ENCODE results near the gene CPLX3.

DNA sequence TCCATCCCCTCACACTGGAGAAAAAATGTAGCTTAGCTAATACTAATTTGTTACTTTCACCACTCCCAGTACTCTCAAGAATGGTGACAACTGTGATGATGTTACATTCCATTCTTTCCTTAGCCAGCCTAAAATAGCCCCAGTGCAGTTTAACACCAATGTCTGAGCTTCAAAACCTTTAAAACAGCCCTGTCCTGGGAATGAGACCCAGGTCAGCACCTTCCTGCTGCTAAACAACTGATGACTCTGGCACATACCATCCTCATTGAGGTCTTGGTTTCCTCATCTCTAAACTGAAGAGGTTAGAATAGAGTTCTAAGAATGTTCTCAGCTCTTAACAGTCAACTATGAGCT, 42.9 kb downstream of the CPLX3 start:
- TF ChIP-seq SIN3A (IDR thresholded peaks at IDR 0.05; ENCODE audit: borderline replicate concordance, insufficient read depth, low read length) (no peak), POLR2AphosphoS5 (IDR thresholded peaks at IDR 0.05; ENCODE audit: low read depth, low read length) (no peak), TAF1 (IDR thresholded peaks at IDR 0.05; ENCODE audit: borderline replicate concordance, insufficient read depth, low read length) (no peak), FOXP2 (optimal IDR thresholded peaks at IDR 0.05; ENCODE audit: borderline replicate concordance, extremely low read depth, extremely low read length, insufficient read depth) (no peak)
- TF ChIP-seq, protein P1, sequence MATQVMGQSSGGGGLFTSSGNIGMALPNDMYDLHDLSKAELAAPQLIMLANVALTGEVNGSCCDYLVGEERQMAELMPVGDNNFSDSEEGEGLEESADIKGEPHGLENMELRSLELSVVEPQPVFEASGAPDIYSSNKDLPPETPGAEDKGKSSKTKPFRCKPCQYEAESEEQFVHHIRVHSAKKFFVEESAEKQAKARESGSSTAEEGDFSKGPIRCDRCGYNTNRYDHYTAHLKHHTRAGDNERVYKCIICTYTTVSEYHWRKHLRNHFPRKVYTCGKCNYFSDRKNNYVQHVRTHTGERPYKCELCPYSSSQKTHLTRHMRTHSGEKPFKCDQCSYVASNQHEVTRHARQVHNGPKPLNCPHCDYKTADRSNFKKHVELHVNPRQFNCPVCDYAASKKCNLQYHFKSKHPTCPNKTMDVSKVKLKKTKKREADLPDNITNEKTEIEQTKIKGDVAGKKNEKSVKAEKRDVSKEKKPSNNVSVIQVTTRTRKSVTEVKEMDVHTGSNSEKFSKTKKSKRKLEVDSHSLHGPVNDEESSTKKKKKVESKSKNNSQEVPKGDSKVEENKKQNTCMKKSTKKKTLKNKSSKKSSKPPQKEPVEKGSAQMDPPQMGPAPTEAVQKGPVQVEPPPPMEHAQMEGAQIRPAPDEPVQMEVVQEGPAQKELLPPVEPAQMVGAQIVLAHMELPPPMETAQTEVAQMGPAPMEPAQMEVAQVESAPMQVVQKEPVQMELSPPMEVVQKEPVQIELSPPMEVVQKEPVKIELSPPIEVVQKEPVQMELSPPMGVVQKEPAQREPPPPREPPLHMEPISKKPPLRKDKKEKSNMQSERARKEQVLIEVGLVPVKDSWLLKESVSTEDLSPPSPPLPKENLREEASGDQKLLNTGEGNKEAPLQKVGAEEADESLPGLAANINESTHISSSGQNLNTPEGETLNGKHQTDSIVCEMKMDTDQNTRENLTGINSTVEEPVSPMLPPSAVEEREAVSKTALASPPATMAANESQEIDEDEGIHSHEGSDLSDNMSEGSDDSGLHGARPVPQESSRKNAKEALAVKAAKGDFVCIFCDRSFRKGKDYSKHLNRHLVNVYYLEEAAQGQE (IDR thresholded peaks at IDR 0.05; ENCODE audit: insufficient read depth in 1 of 2, low read depth in 2 of 2, low read length in 2 of 2) = no peak
